ENCODE measurements around the gene PAXIP1.

The PAXIP1 gene

DNA sequence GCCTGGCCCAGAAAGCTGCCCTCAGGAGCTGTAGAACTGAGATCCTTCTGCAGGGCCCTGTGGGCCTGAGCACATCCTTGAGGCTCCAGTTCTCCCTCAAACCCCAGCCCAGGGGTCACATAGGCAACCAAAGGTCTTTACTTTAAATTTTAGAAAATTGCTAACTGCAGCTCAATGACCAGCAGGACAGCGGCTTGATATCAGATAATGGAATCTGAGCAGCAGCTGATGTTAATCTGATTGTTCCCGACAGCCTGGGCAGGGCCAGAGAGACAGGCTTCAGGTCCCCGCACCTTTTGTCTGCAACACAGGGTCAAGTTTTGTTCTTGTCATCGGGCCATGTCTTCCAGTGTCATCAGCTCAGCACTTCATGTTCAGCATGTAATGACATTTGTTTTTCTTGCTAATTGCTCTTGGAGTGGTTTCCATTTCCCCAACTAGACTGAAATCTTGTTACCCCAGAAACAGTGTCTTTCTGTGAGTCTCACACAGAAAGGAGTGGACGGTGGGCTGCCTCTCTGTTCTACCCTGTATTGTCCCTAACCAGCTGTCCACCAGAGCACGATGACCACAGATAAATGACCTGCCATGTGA, 91.0 kb downstream of the PAXIP1 start:
- DNase-seq (ENCODE audit: low read depth), result no peak

DNA sequence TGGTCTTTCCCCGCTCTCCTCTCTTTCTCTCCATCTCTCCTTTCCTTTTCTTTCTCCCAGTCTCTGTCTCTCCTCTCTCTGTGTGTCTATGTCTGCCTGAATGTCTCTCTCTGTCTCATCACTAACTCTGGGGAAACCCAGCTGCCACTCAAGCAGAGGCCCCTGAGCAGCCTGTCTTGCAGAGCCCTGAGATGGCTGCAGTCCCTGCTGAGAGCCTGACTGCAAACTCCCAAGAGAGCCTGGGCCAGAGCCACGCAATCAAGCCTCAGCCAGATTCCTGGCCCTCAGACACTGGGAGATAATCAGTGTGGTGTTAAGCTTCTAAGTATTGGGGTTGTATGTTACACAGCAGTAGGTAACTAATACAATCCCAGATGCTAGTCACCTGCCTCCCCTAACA, 91.5 kb downstream of the PAXIP1 start:
- DNase-seq (ENCODE audit: low read depth), result no peak

DNA sequence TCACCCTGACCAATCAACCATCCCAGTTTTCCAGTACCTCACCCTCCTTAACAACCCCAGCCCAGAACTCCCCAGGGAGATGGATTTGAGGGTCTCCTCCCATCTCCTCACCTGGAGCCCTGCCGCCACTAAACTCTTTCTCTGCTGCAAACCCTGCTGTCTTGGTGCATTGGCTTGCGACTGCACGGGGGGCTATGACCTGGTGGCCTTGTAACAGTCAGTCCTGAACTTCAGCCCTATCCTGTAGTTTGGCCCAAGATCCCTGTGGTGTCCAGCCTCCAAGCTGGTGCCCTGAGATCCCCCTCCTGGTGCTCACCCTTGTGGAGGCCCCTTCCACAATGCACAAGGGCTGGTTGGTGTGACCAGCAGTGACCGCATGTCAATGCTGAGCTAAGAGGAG, 91.9 kb downstream of the PAXIP1 start:
- DNase-seq (ENCODE audit: low read depth), result no peak

DNA sequence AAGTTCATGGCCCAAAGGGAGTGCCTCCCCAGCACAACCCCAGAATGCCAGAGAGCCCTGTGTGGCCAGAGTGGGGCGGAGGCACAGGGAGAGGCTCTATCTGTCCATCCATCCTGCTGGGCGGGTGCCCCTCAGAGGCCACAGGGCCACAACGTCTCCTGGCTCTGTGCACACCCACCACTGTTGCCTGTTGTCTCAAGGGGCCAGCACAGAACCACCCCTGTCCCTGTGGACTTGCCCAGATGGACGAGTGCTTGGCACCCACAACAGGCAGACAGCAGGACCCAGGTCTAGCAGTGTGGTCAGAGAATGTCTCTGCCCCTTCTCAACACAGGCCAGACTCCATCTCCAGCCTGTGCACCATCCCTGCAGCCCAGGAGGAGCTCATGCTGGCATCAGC, 92.8 kb downstream of the PAXIP1 start:
- no peak for DNase-seq (ENCODE audit: low read depth)

DNA sequence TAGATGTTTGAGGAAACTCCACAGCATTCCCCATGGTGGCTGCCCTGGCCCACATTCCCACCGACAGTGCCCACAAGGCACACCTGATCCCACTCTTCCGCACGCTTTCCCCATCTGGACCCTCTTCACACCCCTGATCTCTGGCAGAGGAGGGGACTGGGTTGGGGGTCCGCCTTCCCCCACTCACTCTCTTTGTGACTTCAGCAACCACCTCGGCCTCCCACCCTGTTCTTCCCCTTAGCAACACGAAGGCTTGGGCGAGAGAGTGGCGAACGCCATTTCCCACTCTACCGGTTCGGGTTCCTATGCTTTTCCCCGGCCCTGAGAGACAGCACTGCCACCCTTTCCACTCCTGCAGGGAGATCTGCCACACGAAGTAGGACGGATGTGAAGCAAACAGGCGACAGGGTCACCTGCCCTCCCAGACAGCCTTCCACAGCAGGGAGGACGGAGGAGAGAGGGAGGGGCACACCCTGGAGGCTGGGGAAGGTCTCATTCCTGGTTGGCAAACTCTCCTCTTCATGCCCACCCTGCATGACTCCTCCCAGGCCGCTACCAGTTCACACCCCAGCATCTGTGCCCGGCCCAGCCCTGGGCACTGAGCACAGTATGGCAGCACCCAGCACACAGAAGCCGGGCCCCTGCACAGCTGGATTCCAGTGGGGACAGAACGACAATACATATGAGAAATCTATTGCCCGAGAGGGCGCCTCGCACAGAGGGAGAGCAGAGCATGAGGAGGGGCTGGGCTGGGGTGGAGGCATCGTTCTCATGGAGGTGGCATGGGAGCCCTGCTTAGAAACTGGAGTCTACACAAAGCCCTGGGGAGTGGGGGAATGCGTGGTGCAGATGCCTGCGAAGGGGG, 93.5 kb downstream of the PAXIP1 start:
- DNase-seq (ENCODE audit: low read depth), result no peak

DNA sequence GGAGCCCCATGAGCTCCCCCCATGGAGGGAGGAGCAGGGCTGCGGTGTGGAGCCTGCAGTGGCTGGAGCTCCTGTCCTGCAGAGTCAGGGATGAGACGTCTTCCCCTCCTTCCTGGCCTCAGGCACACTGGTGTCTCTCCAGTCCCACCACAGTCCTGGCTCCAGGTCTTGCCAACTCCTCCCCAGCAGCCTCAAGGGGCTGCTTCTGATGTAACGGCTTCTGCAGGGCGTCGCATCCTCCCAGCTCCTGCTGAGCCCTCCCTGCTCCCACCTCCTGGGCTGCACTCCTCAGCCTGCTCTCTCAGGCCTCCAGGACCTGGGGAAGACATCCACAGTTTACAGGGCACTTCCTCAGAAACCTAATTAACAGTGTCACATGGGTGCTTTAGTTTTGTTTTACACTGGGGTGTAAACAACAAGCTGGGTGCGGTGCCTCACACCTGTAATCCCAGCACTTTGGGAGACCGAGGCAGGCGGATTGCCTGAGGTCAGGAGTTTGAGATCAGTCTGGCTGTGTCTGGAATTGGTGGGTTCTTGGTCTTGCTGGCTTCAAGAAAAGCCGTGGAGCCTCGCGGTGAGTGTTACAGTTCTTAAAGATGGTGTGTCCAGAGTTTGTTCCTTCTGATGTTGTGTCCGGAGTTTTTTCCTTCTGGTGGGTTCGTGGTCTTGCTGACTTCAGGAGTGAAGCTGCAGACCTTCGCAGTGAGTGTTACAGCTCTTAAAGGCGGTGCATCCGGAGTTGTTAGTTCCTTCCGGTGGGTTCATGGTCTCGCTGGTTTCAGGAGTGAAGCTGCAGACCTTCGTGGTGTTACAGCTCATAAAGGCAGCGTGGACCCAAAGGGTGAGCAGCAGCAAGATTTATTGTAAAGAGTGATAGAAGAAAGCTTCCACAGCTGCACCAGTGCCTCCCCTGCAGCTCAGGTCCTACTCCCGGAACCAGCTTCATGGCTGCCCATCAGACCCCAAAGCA, 95.0 kb downstream of the PAXIP1 start:
- no peak for DNase-seq (ENCODE audit: low read depth)

DNA sequence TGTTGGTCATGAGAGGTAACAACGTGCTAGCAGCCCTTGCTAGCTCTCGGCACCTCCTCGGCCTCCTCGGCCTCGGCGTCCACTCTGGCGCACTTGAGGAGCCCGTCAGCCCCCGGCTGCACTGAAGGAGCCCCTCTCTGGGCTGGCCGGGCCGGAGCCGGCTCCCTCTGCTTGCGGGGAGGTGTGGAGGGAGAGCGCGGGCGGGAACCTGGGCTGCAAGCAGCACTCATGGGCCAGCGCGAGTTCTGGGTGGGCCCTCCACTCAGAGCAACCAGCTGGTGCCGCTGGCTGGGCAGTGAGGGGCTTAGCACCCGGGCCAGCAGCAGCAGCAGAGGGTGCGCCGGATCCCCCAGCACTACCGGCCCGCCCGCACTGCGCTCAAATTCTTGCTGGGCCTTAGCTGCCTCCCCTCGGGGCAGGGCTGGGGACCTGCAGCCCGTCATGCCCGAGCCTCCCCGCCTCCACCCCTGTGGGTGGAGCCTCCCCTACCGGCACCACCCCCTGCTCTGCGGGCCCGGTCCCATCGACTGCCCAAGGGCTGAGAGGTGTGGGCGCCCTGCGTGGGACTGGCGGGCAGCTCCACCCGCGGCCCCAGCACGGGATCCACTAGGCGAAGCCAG, 96.1 kb downstream of the PAXIP1 start:
- DNase-seq (ENCODE audit: low read depth), result no peak

DNA sequence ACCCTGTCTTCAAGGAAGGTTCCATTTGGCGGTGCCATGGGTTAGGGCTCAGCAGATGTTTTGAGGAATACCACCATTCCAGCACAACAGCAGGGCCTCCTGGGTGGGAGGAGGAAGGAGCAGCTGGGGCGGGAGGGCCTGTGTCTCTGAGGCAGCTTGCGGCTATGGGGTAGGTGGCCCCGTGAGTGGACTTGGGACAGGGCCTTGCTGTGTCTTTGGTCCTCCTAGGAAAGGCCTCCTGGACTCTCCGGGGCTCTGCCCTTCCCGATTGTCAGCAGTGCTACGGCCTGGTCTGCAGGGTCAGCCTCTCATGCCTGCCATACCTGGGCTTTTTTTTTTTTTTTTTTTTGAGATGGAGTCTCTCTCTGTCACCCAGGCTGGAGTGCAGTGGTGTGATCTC, 96.7 kb downstream of the PAXIP1 start:
- no peak for DNase-seq (ENCODE audit: low read depth)

DNA sequence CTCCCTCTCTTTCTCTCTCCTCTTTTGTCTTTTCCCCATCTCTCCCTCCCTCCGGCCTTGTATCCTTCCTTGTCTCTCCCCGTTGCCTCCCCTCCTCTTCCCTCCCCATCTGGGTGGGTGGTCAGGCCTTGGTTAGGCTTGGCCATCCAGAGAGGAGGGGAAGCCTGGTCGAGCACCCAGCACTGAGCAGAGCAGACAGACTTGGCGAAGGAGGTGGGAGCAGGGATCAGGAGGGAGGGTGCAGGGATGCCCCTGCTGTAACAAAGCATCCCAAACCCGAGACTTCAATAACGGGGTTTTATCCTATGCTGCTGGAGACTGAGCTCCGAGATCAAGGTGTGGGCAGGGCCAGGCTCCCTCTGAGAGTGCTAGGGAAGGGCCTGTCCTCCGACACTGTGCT, 97.3 kb downstream of the PAXIP1 start:
- DNase-seq (ENCODE audit: low read depth), result no peak

DNA sequence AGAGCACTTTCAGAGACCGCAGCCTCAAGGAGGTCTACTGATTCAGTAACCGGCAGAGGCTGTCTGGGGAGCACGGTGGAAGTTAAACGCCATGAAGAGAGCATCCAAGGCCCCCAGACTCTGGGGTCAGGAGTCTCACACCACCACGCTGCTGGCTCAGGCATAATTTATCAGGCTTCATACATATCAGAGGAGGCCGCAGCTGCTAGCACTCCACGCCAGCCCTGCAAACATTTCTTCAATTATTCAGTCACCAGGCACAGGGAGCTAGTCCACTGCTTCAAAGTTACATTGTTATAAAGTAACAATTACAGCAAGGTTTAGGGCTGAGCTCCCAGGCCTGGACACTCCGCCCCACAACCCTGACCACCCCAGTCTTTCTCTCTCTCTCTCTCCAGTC, 97.8 kb downstream of the PAXIP1 start:
- DNase-seq (ENCODE audit: low read depth), result no peak

DNA sequence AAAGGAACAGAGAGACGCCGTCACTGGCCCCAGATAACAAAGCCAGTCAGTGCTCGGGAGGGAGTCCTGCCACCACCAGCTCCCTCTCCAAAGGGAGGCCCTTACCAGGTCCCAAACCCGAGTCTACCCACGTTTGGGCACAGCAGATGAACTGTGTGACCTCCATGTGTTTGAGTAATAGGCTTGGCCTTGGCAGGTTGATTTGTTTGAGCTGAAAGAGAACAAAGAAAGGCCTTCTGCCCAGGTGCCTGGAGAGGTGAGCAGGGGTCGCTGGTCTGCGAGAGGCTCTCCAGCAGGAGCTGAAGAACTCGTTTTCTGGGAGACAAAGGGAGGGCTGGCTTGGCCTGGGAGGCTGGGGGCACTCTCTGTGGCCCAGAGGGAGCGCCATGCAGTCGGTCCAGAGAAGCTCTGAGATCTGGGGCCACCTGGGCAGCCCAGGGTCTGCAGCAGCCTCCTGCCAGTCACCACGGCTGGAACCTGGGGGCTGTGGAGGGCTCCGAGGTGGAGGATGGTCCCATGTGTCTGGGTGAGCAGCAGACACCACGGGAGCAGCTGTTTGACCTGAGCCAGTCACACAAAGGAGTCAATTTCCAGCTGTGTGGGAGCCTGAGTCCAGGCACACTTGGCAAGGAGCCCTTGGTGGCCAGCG, 99.7 kb downstream of the PAXIP1 start:
- DNase-seq (ENCODE audit: low read depth), result no peak

DNA sequence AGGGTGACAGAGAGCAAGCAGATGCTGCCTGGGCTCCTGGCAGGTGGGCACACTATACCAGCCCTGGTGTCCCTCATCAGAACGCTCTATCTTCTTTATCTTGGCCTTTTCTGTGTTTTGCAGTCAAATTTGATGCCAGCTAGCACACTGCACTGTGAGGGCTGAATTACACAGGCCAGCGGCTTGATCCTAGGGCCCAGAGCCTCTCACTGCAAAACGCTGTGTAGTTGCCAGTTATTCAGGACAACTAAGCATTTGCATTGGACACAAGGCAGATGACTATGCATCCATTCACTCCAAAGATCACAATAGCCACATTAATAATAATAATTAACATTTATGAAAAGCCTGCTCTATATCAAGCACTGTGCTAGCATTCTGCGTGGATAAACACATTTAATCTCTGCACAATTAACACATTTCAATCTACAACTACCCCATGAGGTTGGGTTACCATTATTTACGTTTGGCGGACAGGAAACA, 100.3 kb downstream of the PAXIP1 start:
- DNase-seq (ENCODE audit: low read depth), result no peak

DNA sequence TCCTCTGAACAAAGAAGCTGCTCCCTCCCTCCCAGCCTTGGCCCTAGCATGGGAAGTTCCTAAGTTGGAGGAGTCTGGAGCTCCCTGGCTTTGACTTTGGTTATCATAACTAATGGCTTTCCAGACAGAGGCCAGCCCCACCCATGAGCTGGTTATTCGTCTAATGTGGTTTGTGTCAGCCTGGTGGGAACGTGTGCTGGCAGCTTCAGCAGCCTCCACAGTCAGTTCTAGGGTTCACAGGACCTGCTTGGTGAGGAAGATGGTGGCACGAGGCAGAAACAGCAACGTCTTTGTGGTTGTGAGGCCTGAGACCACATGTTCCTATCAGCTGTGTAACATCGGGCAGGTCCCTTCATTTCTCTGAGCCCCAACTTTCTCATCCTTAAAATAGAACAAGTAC, 103.1 kb downstream of the PAXIP1 start:
- no peak for DNase-seq (ENCODE audit: low read depth)

DNA sequence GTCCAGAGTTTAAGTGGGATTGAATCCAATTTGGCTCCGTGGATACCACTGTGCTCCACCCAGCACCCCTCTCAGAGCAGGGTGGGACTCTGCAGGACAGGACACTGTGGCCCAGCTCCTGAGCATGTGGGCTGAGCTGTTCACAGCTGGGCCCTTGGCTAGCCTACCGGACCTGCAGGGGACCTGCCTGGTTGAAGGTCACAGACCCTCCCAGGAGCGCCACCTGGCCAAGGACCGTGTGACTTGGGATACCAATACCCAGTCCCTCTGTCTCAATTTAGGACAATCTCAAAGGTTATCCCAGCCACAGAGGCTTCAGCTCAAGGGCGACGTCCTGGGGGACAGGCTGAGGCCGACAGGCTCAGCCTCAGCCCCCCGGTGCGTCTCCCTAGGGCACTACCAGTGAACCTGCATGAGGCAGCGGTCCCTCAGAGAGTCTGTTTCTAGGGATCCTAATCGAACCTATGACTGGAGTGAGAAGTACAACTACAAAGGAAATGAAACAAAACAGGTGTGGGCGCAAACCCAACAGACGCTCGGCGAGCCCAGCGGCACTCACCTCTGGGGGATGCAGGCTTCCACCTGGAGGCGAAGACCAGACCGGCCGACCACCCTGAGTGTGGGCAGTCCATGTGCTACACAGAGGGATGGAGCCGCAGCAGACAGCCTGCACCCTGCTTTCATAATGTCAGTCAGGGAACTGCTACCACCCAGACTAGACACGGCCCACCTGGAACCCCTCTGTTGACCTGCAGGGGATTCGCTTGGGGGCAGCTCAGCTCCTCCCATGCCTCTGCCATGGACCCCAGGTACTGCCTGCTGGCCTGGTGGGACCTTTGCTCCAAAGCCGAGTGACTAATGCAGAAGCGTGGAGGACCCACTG, 103.7 kb downstream of the PAXIP1 start:
- no peak for DNase-seq (ENCODE audit: low read depth)

DNA sequence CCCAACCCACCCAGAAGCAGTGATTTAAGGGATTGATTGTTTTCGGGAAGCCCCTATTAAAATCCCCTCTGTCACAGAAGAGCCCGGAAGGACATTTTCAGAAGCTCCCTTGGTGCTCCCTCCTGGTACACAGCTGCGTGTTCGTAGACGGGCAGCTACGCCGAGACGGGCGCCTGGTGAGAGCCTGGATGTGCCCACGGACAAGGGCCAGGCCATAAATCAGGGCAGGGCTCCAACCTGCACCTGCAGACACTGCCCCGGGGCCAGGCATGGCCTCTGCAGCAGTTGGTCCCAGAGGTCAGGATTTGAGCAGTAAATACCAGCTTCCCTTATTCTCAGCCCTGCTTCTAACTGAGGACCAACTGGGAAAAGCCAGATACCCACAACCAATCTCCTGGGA, 106.8 kb downstream of the PAXIP1 start:
- no peak for DNase-seq (ENCODE audit: low read depth)

All from stromal cell of bone marrow (primary cell).